Measurements from ENCODE around the gene AKIRIN2.

Gene AKIRIN2

GRCh38 chr6:87630746-87631145, 71.3 kb downstream of the AKIRIN2 start:
- H3K4me3 ChIP-seq (replicated peaks; ENCODE audit: low read depth, low read length): no peak overlapping the region
- TF ChIP-seq CTCF (IDR thresholded peaks at IDR 0.05; ENCODE audit: low read length, missing control alignments): no peak
- DNase-seq (ENCODE audit: low read depth): no peak

- DNase-seq (ENCODE audit: low read depth): peak; percentile 31
- no peak overlapping the region for H3K4me3 ChIP-seq (replicated peaks; ENCODE audit: low read depth, low read length)
- TF ChIP-seq CTCF (IDR thresholded peaks at IDR 0.05; ENCODE audit: low read length, missing control alignments): no peak
These were observed 73.2 kb downstream of the AKIRIN2 start for GRCh38 chr6:87628881-87629280.

GRCh38 chr6:87628424-87628823, 73.6 kb downstream of the AKIRIN2 start:
- no peak overlapping the region for H3K4me3 ChIP-seq (replicated peaks; ENCODE audit: low read depth, low read length)
- DNase-seq (ENCODE audit: low read depth): no peak
- no peak for TF ChIP-seq CTCF (IDR thresholded peaks at IDR 0.05; ENCODE audit: low read length, missing control alignments)
